ENCODE data around the gene VPS37B.

DNA sequence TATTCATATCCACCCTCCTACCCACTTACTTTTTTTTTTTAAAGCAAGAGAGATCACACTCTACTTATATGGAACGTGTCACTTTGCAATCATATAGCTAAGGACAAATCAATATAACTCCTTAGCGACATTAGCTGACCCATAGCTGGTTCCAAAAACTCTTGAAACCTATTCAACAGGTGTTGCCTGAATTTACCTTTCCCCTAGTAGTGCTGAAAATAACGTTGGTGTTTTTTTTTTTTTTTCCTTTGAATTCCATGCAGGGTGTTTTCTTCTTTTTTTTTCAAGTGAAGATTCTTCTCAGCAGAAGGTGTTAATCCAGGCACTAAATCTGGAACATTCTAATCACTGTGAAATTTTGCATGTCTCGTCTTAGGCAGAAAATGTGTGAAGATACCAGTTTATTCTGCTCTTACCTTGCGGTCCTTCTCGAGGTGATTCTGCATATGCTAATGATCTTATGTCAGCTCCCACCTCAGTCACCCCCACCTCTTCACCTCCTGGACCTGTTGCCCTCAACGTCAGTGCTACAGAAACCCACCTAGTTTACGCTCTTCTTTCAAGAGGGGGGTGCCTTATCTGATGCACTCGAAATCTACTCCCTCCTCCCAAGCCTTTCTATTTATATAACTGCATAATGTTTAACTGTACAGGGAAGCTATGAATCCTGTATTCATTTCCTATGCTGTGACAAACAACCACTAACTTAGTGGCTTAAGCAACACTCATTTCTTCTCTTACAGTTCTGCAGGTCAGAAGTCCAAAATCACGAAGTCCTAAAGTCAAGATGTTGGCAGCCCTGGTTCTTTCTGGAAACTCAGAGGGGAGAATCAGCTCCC is 7.1 kb upstream of the VPS37B start:
- no peak for TF ChIP-seq CTCF (IDR thresholded peaks at IDR 0.05)
- TF ChIP-seq POLR2A (IDR thresholded peaks at IDR 0.05): no peak
